ENCODE results near the gene LYST. TPM values are rescaled to one million over a fixed set of nuclear protein-coding genes. Genes with fewer than 3 reads are reported as not detected.
"Not testable (repeated sequence)": the region's sequence is repeated elsewhere in the genome, so short reads cannot be mapped to it uniquely, and the experiment has no call there.

Gene LYST
- total RNA-seq, 2 experiments from 2014 or later: 19.0 to 21.1 TPM

GRCh38 chr1:235657269-235657668, 209.4 kb downstream of the LYST start:
- H3K27ac Mint-ChIP-seq: no peak overlapping the region
- no peaks in the 10 kb centered on the region for H3K4me1 Mint-ChIP-seq (ENCODE audit: low read depth)
- no peak overlapping the region for H3K4me3 Mint-ChIP-seq
- DNase-seq: no peak
- peaks cover 25% of the 10 kb centered on the region for H3K27me3 Mint-ChIP-seq (ENCODE audit: low read depth)
- intact Hi-C loops (cut with micrococcal nuclease): no loop called here
- CTCF ChIA-PET: interaction anchor here (1.1 kb wide), 1 partner anchor 99 kb away, joined by 3 read pairs; no protein-coding TSS in a partner anchor
- peaks cover 3% of the 10 kb centered on the region for H3K36me3 Mint-ChIP-seq (ENCODE audit: low read depth)
- peaks cover 8% of the 10 kb centered on the region for H3K9me3 Mint-ChIP-seq

DNA sequence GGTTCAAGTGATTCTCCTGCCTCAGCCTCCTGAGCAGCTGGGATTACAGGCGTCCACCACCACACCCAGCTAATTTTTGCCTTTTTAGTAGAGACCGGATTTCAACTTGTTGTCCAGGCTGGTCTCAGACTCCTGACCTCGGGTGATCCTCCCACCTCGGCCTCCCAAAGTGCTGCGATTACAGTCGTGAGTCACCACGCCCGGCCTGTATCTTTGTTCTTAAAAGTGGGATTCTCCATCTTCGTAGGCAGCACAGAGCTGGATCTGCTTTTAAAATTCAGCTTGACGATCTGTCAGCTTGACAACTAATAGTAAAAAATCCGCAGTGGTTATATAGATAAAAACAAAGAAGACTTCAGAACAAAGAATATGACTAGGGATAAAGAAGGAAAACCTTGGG, 214.3 kb downstream of the LYST start:
- H3K27me3 Mint-ChIP-seq (ENCODE audit: low read depth): peaks cover 58% of the 10 kb centered on the region
- no peak overlapping the region for H3K4me3 Mint-ChIP-seq
- peaks cover 4% of the 10 kb centered on the region for H3K36me3 Mint-ChIP-seq (ENCODE audit: low read depth)
- no peak for DNase-seq
- H3K4me1 Mint-ChIP-seq (ENCODE audit: low read depth): peaks cover 11% of the 10 kb centered on the region
- intact Hi-C loops (cut with micrococcal nuclease): no loop called here
- H3K9me3 Mint-ChIP-seq: peaks cover 8% of the 10 kb centered on the region
- H3K27ac Mint-ChIP-seq: no peak overlapping the region
- CTCF ChIA-PET: interaction anchor here (0.7 kb wide), 1 partner anchor 1002 kb away, joined by 3 read pairs; no protein-coding TSS in a partner anchor

DNA sequence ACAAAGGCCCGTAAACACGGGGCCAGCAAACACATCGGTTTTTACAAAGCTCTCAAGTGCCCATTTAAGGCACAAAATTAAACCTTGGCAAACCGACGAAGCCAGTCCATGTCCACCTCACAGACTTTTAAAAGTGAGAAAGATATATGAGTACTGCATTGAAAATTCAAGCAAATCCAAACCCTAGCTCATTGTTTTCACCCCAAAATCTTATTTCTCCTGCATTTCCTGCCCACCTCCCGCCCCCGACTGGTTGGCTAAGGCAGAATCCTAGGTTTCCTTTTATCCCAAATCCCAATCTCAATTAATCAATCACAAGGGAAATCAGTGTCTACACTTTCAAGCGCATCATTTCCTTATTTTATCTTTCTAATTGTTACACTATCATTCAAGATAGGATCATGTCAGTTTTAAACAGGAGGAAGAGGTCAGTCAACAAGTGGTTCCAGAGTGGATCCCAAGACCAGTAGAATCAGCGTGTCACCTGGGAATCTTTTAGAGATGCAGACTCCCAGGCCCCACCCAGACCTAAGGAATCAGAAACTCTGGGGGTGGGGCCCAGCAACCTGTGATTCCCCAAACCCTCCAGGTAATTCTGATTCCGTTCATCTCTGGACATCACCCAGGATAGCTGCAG, 215.4 kb downstream of the LYST start:
- peak overlapping the region; percentile 48 for H3K4me3 Mint-ChIP-seq
- H3K36me3 Mint-ChIP-seq (ENCODE audit: low read depth): peaks cover 4% of the 10 kb centered on the region
- intact Hi-C loops (cut with micrococcal nuclease): no loop called here
- no peak overlapping the region for H3K27ac Mint-ChIP-seq
- H3K9me3 Mint-ChIP-seq: peaks cover 8% of the 10 kb centered on the region
- H3K27me3 Mint-ChIP-seq (ENCODE audit: low read depth): peaks cover 67% of the 10 kb centered on the region
- CTCF ChIA-PET: interaction anchor here (0.7 kb wide), 2 partner anchors 9 to 1001 kb away, joined by 3 read pairs; no protein-coding TSS in a partner anchor
- H3K4me1 Mint-ChIP-seq (ENCODE audit: low read depth): peaks cover 11% of the 10 kb centered on the region
- no peak for DNase-seq

GRCh38 chr1:235650341-235651169, 216.2 kb downstream of the LYST start:
- CTCF ChIA-PET: interaction anchor here (0.7 kb wide), 1 partner anchor 8 kb away, joined by 3 read pairs; no protein-coding TSS in a partner anchor
- peaks cover 11% of the 10 kb centered on the region for H3K4me1 Mint-ChIP-seq (ENCODE audit: low read depth)
- peak overlapping the region; percentile 48 for H3K4me3 Mint-ChIP-seq
- H3K27me3 Mint-ChIP-seq (ENCODE audit: low read depth): peaks cover 66% of the 10 kb centered on the region
- no peak overlapping the region for H3K27ac Mint-ChIP-seq
- no peak for DNase-seq
- H3K9me3 Mint-ChIP-seq: peaks cover 8% of the 10 kb centered on the region
- intact Hi-C loops (cut with micrococcal nuclease): no loop called here
- peaks cover 4% of the 10 kb centered on the region for H3K36me3 Mint-ChIP-seq (ENCODE audit: low read depth)

DNA sequence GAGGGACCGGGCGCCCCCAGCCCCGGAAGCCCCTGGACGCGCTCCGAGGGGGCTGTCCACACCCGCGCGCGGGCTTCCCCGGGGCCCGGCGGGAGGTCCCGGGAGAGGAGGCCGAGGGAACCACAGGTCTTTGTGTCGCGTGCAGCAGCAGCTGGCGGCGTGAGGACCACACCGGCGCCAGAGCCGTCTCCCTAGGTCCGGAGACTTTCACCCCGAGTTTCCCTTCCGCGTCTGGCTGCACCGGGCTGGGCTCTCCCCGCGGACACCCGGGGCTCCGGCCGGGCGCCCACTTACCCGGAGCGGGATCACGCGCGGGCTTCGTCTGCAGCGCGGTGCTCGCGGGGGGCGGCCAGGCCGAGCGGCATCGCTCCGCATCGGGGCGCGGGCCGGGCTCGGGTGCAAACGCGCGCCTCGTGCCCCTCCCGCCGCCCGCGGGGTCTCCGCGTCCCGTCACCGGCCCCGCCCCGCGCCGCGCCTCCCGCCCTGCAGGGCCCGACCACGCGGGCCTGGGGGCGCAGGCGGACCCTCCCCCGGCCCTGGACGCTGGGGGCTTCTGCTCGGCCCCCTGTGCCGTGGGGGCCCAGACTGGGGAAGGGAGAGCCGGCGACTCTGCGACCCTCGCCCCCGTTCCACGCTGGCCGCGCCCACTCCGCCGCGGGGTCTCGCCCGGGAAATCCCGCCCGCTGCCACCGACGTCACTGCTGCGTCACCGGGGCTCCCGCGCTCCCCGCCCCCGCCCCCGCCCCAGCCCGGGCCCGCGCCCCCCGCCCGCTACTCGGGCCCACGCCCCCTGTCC, 217.1 kb downstream of the LYST start, which contains the start of gene GNG4:
TSS of gene GNG4 (minus strand) at position 417 of the 796 bp plus-strand sequence. CDS start 65,946 bp downstream, outside the sequence.
- Mint-ChIP-seq H3K4me1 (ENCODE audit: low read depth) (peaks cover 11% of the 10 kb centered on the region), H3K4me3 (peak within 1 kb of the TSS; percentile 81), H3K9me3 (peaks cover 8% of the 10 kb centered on the region), H3K27me3 (ENCODE audit: low read depth) (peaks cover 67% of the 10 kb centered on the region), H3K36me3 (ENCODE audit: low read depth) (peaks cover 4% of the 10 kb centered on the region), H3K27ac (no peak within 1 kb of the TSS)
- peak; percentile 21 for DNase-seq
- CTCF ChIA-PET: no interaction called here
- intact Hi-C loops (cut with micrococcal nuclease): loop anchor here (10.0 kb wide), 1 partner anchor 415 kb away; the partner anchor contains the start of gene NID1

DNA sequence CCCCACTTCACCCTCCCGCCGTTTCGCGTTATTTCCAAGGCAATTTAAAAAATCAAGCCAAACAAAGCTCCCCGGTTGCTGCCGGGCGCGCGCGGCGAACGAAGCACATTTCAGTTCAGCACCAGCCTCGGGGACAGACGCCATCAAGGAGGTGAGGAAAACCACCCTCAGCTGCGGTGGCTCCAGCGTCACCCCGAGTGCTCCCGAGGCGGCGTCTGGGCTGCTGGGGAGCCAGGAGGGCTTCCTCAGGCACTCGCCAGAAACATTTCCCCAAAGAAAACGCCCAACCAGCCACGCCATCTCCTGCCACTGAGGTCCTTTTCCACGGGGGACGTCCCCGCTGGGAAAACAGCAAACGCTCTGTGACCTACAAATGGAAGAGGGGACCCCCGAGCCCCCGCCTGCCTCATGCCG, 217.7 kb downstream of the LYST start:
- intact Hi-C loops (cut with micrococcal nuclease): loop anchor here (10.0 kb wide), 1 partner anchor 416 kb away; the partner anchor contains the start of gene NID1
- peak; percentile 80 for DNase-seq
- peaks cover 4% of the 10 kb centered on the region for H3K36me3 Mint-ChIP-seq (ENCODE audit: low read depth)
- CTCF ChIA-PET: no interaction called here
- peaks cover 6% of the 10 kb centered on the region for H3K9me3 Mint-ChIP-seq
- peak overlapping the region; percentile 81 for H3K4me3 Mint-ChIP-seq
- H3K4me1 Mint-ChIP-seq (ENCODE audit: low read depth): peaks cover 11% of the 10 kb centered on the region
- H3K27ac Mint-ChIP-seq: no peak overlapping the region
- peaks cover 68% of the 10 kb centered on the region for H3K27me3 Mint-ChIP-seq (ENCODE audit: low read depth)

DNA sequence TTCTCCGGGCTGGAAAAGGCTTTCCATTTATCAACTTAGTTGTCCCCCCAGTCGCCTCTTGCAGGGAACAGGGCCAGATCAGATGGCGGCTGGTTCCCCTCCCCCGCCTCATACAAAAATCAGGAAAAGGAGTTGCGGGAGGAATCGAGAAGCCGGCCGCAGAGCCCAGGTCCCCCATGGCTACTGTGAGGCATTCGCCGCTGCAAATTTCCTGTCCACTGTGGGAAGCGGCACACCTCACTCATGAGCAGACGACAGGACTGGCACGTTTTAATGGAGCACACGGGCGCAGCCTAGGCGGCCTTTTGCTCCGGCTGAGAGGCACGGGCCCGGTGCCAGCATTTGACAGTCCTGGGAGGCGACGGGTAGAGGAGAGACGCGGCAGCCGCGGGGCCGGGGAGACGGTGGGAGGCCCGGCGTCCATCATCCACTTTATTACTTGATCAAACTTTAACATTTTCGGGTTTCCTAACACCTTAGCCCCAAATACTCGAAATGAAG, 218.2 kb downstream of the LYST start:
- Mint-ChIP-seq H3K4me1 (ENCODE audit: low read depth) (peaks cover 11% of the 10 kb centered on the region), H3K36me3 (ENCODE audit: low read depth) (peaks cover 4% of the 10 kb centered on the region), H3K9me3 (peaks cover 4% of the 10 kb centered on the region), H3K27me3 (ENCODE audit: low read depth) (peaks cover 65% of the 10 kb centered on the region), H3K4me3 (peak overlapping the region; percentile 81), H3K27ac (no peak overlapping the region)
- no peak for DNase-seq
- intact Hi-C loops (cut with micrococcal nuclease): loop anchor here (10.0 kb wide), 1 partner anchor 416 kb away; the partner anchor contains the start of gene NID1
- CTCF ChIA-PET: interaction anchor here (1.1 kb wide), 1 partner anchor 9 kb away, joined by 3 read pairs; no protein-coding TSS in a partner anchor

GRCh38 chr1:235647537-235647936, 219.2 kb downstream of the LYST start:
- H3K4me1 Mint-ChIP-seq (ENCODE audit: low read depth): peaks cover 19% of the 10 kb centered on the region
- DNase-seq; H3K9me3 Mint-ChIP-seq; H3K27ac Mint-ChIP-seq; H3K36me3 Mint-ChIP-seq (ENCODE audit: low read depth); H3K4me3 Mint-ChIP-seq: not testable (repeated sequence)
- CTCF ChIA-PET: interaction anchor here (1.1 kb wide), 1 partner anchor 8 kb away, joined by 3 read pairs; no protein-coding TSS in a partner anchor
- peaks cover 66% of the 10 kb centered on the region for H3K27me3 Mint-ChIP-seq (ENCODE audit: low read depth)
- intact Hi-C loops (cut with micrococcal nuclease): loop anchor here (10.0 kb wide), 1 partner anchor 417 kb away; the partner anchor contains the start of gene NID1

GRCh38 chr1:235646463-235646862, 220.2 kb downstream of the LYST start:
- peaks cover 4% of the 10 kb centered on the region for H3K36me3 Mint-ChIP-seq (ENCODE audit: low read depth)
- CTCF ChIA-PET: interaction anchor here (0.6 kb wide), 1 partner anchor 720 kb away, joined by 4 read pairs; no protein-coding TSS in a partner anchor
- no peak overlapping the region for H3K27ac Mint-ChIP-seq
- peaks cover 29% of the 10 kb centered on the region for H3K4me1 Mint-ChIP-seq (ENCODE audit: low read depth)
- peaks cover 57% of the 10 kb centered on the region for H3K27me3 Mint-ChIP-seq (ENCODE audit: low read depth)
- DNase-seq: no peak
- no peak overlapping the region for H3K4me3 Mint-ChIP-seq
- no peaks in the 10 kb centered on the region for H3K9me3 Mint-ChIP-seq
- intact Hi-C loops (cut with micrococcal nuclease): loop anchor here (10.0 kb wide), 1 partner anchor 418 kb away; the partner anchor contains the start of gene NID1

GRCh38 chr1:235644693-235645305, 221.9 kb downstream of the LYST start:
- Mint-ChIP-seq H3K9me3 (no peaks in the 10 kb centered on the region), H3K4me1 (ENCODE audit: low read depth) (peaks cover 25% of the 10 kb centered on the region), H3K27ac (no peak overlapping the region), H3K4me3 (no peak overlapping the region), H3K27me3 (ENCODE audit: low read depth) (peaks cover 48% of the 10 kb centered on the region), H3K36me3 (ENCODE audit: low read depth) (peaks cover 4% of the 10 kb centered on the region)
- no peak for DNase-seq
- CTCF ChIA-PET: no interaction called here
- intact Hi-C loops (cut with micrococcal nuclease): loop anchor here (5.0 to 10.0 kb wide), 2 partner anchors 328 to 420 kb away; partner anchors contain the start of gene NID1

Measured in activated naive CD4-positive, alpha-beta T cell treated with anti-CD3 and anti-CD28 coated beads for 36 hours (primary cell).